Activated gamma-delta T cell treated with Interleukin-2 at 50 U/mL for 16 hours (primary cell): ENCODE measurements around the gene CHCHD6.
"Not testable (repeated sequence)": the region's sequence is repeated elsewhere in the genome, so short reads cannot be mapped to it uniquely, and the experiment has no call there.

Source experiments
- DNase-seq: peaks from one replicate; pipeline ENCODE4 v3.0.0-alpha.2; 2020

The CHCHD6 gene

GRCh38 chr3:126773167-126773566, 69.1 kb downstream of the CHCHD6 start:
- DNase-seq: no peak

GRCh38 chr3:126773783-126774182, 69.7 kb downstream of the CHCHD6 start:
- no peak for DNase-seq

GRCh38 chr3:126777366-126777765, 73.3 kb downstream of the CHCHD6 start:
- no peak for DNase-seq

- DNase-seq: no peak
Measured at GRCh38 chr3:126780666-126781065, 76.6 kb downstream of the CHCHD6 start.

GRCh38 chr3:126781406-126781805, 77.4 kb downstream of the CHCHD6 start:
- DNase-seq: no peak

- DNase-seq: no peak
Measured at GRCh38 chr3:126781889-126782491, 78.0 kb downstream of the CHCHD6 start.

- DNase-seq: no peak
Measured at GRCh38 chr3:126782536-126782935, 78.5 kb downstream of the CHCHD6 start.

- DNase-seq: no peak
Measured at GRCh38 chr3:126784254-126784653, 80.2 kb downstream of the CHCHD6 start.

GRCh38 chr3:126791320-126791719, 87.3 kb downstream of the CHCHD6 start:
- not testable (repeated sequence) for DNase-seq

- no peak for DNase-seq
Measured at GRCh38 chr3:126792998-126793397, 89.0 kb downstream of the CHCHD6 start.

GRCh38 chr3:126797563-126797962, 93.5 kb downstream of the CHCHD6 start:
- DNase-seq: no peak

- DNase-seq: no peak
Measured at GRCh38 chr3:126798521-126798920, 94.5 kb downstream of the CHCHD6 start.

GRCh38 chr3:126799099-126799498, 95.1 kb downstream of the CHCHD6 start:
- DNase-seq: no peak

- DNase-seq: not testable (repeated sequence)
Measured at GRCh38 chr3:126801312-126801711, 97.3 kb downstream of the CHCHD6 start.

- DNase-seq: no peak
Measured at GRCh38 chr3:126807795-126808194, 103.8 kb downstream of the CHCHD6 start.

GRCh38 chr3:126811530-126811929, 107.5 kb downstream of the CHCHD6 start:
- DNase-seq: no peak

- DNase-seq: no peak
Measured at GRCh38 chr3:126816298-126816697, 112.3 kb downstream of the CHCHD6 start.

GRCh38 chr3:126816986-126817777, 113.1 kb downstream of the CHCHD6 start:
- DNase-seq: no peak

GRCh38 chr3:126817781-126818180, 113.7 kb downstream of the CHCHD6 start:
- no peak for DNase-seq

- no peak for DNase-seq
Measured at GRCh38 chr3:126818400-126819095, 114.5 kb downstream of the CHCHD6 start.

GRCh38 chr3:126826693-126827092, 122.7 kb downstream of the CHCHD6 start:
- no peak for DNase-seq

- DNase-seq: no peak
Measured at GRCh38 chr3:126827121-126827520, 123.1 kb downstream of the CHCHD6 start.

- no peak for DNase-seq
Measured at GRCh38 chr3:126828306-126828705, 124.3 kb downstream of the CHCHD6 start.

- DNase-seq: no peak
Measured at GRCh38 chr3:126832933-126833332, 128.9 kb downstream of the CHCHD6 start.
